KG1 (cell line): ENCODE results near the gene WNT11.

ENCODE experiments used
- DNase-seq: peaks from one replicate; lab custom pipeline; 2025; lab: John Stamatoyannopoulos, UW

WNT11 gene

DNA sequence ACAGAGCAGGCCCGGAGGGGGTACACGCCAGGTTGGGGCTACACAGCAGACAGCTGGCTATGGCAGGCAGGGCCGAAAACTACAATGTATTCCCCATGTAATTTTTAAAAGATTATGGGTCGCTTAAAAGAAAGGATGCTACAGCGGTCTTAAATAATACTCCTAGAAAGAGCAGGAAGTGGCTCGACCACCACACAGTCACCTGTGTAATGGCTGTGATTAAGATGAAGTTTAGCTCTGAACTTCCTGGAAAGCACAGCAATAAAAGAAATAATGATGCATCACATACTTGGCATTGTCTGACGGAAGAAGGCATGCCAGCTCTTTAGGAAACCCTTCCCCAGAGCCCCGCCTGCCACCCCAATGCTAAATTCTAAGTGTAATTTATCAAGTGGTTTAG, 32.6 kb downstream of the WNT11 start:
- no peak for DNase-seq

DNA sequence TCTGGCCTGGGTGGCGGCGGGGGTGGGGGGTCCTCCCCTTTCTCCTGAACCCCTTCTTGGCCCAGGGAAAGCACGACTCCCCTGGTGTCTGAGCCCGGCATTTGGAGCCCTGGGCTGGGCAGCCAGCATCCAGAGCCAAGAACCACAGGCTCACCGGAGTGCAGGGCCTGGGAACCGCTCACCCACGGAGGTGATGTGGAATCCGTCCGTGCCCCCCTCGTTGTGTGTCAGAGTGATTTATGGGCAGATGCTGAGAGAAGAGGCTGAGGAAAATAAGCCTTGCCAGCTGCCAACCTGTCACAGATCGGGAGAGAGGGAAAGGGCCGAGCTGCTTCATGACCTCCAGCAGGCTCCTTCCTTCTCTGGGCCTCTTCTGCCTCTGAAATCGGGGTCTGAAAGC, 33.7 kb downstream of the WNT11 start:
- no peak for DNase-seq

DNA sequence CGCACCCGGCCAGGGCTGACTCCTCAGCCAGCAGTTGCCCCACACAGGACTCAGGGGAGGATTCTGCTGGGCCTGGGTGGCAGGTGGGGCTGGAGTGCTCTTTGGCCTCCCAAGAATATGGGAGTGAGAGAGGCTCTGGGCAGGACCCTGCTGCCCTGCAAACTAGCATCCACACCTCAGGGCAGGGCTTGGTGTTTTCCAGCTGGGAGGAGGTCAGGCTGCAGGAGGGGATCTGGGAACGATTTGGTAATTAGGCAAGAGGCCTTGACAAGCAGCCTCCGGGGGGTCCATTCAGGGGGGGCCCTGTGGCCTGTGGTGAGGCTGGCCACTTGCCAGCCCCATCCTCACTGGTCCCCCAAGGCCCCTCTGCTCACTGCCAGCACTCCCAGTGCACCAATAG, 35.8 kb downstream of the WNT11 start:
- no peak for DNase-seq

DNA sequence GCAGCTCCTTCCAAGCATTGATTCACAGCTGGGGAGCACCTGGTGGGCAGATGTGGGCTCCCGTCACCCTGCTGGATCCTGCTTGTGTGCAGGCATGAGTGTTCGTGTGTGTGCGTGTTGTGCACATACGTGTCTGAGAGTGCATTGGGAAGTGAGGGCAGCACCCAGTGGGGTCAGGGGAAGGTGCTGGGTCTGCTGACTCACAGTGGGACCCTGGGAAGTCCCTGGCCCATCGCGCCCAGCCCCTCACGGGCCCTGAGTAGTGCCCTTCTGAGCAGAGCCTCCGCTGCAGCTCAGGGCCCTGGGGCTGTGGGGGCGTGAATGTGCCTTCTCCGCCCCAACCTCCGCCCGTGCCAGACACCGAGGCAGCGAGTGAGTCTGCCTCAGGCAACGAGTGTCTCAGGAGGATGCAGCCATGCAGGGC, 36.8 kb downstream of the WNT11 start:
- no peak for DNase-seq

DNA sequence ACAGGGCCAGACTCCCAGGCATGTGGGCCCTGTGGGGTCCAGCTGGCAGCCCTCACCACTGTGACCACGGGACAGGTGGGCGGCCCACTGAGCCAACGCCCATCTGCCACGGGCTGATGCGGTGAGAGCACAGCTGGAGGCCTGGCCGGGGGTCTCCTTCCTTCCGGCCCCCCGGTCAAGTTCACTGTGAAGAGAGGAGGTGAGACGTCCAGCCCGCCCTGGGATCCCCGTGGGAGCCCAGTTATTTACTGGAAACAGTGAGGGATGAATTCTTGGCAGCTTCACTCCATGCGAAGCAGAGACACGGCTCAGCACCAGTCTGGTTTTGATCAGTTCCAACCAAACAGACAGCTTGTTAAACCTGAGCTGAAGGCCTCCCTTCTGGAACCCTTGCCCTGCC, 38.7 kb downstream of the WNT11 start:
- DNase-seq, result no peak

DNA sequence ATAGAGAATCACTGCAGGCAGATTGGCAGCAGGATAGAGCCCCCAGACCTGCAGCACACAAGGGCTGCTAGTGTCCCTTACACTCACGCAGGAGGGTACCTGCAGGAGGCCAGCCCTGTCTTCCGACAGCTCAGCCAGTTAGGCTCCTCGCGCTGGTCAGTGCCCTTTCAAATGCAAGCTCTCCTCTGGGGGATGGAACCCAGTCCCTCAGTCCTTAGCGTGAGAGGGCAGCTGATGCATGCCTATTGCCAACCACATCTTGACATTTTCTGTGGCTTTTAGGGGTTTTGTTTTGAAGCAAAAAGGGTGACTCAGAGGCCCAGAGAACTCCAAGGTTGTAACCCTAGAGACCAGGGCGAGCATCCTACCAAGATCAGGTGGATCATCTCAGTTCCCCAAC, 40.0 kb downstream of the WNT11 start:
- no peak for DNase-seq

DNA sequence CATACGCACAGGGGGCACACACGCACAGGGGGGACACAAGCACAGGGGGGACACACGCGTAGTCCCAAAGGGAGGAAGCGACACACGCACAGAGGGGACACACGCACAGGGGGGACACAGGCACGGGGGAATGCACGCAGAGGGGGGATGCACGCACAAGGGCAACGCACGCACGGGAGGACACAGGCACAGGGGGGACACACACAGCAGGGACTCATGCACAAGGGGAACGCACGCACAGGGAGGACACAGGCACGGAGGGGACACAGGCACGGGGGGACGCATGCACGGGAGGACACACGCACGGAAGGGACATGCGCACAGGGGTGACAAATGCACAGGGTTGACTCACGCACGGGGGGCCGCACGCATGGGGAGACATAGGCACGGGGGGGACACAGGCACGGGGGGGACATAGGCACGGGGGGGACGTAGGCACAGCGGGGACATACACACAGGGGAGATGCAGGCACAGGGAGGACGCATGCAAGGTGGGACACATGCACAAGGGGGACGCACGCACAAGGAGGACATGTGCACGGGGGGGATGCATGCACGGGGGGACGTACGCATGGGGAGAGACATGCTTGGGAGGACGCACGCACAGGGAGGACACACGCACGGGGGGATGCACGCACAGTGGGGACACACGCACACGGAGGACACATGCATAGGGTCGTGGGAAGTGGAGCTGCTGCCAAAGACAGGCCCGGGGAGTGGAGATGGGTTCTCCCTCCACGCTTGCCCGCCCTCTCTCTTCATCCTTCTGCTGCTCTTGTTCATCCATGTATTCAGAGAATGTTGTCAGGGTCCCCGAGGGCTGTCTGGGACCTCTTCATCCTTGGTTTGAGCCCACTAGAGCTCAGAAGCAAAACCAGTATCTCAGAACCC, 41.2 kb downstream of the WNT11 start:
- DNase-seq, result no peak

DNA sequence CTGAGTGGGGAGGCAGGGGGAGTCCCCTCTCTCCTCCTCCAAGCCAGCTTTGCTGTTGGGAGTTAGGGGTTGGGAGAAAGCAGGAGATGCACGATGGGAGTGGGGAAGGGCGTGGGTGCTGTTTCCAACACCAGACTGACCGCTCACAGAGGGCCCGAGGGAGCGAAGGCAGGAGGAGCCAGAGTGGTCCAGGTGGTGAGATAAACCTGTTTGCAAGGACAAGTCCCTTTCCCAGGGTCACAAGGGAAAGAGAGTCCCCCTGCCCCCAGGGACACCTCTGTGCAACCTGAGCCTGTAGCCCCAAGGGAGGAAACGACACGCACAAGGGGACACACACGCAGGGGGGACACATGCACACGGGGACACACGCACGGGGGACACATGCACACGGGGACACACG, 42.2 kb downstream of the WNT11 start:
- DNase-seq, result no peak

DNA sequence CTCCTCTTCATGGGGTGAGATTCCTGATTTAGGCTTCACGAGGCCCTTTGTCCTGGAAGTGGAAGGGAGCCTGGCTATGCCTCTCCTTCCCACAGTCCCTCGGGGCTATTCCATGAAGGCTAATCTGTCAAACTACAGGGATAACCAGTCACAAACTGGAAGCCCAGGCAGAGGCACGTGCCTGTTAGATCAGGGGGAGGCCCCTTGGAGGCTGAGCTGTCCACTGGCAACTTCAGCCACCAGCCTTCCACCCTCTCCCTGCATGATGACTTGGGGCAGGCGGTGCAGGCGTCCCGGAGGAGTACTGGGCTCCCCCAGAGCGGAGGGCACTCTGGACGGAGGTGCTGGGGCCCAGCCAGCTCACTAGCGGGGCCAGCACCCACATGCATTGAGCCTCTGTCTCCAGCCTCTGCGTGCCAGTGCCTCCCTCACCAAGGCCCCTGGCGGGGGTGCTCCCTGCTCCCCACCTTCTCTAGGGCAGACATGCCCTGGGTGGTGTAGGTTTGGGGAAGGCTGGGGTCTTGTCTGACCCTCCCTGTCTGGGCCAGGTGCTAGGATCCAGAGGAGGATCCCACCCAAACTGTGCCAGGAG, 42.9 kb downstream of the WNT11 start:
- DNase-seq, result no peak

DNA sequence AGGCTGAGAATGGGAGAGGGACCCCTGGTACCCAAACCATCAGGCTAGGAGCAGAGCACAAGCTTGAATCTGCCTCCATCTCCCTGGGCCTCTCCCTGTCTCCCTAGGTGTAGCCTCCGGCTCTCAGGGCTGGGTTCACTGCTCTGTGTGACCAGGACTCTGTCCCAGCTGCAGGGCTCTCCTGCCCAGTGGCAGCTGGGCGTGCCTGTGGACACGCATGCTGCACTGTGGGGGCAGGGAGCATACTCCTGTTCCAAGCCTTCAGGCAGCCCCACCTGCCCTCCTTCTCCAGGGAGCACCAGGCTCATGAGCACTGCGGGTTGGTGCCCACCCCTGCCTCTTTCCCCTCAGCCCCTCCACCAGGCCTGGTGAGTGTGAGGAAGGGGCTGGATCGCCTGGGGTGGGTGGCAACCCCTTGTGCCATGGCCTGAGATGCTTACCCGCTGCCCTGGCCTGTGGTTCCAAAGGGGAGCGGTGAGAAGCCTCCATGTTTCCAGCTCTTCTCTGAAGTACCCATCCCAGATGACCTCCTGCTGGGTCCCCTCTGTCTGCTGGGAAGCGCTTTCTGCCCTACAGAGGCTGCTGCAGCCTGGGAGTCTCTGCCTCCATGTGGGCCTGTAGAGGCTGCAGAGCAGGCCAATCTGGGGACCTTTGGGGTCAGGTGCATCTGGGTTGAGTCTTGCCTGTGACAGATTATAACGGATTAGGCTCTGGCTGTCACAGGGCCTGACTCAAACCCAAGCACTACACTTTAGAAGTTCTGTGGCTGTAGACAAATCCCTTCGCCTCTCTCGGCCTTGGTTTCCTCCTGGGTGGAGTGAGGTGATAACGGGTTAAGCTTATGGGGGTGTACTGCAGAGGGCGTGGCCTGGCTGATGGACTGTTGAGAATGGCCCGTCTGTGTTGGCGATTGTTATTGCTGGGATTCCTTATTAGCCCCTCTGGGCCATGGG, 43.7 kb downstream of the WNT11 start:
- no peak for DNase-seq

DNA sequence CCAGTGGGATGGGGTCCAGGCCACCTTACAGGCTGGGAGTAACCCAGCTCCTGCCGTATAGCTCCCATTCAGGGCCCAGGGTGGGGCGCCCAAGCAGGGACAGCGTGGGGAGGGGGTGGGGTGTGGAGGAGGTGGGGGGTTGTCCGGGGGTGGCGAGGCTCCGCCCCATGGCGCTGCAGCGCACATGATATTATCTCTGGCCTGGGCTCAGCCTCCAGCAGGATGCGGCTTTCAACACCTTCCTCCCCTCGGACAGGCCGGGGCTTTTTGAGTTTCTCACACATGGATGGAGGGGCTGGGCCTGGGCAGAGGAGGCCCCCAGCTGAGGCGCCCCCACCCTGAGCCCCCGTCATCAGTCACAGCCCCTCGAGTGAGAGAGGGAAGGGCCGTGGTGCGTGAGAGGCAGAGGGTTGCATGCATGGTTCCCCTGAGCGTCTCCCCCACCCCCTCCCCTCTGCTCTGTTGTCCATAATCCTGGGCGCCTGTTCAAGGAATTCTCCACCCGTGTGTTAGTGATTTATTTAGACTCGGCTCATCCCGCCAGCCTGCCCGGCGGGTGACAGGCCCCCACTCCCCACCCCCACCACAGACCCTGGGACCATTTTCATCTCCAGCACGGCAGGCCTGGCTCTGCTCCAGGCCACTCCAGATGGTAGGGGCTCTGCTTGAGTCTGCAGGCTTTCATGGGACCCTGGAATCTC, 44.9 kb downstream of the WNT11 start:
- no peak for DNase-seq

DNA sequence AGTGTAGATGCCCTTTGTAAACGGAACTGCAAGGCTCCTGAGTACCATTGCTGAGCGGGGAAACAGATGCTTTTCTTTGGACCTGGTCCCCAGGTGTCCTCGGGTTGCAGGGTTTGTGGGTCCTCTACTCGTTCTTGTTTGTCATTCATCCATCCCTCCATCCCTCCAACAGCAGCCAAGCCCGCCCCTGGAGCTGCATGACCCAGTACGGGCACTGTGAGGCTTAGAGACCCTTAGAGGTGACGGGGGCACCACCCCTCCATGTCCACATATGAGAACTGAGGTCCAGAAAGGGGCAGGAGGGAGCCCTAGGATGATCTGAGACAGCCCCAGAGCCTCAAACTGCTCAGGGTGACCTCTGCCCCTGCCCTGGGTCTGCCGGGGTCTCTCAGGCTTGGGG, 45.4 kb downstream of the WNT11 start:
- no peak for DNase-seq

DNA sequence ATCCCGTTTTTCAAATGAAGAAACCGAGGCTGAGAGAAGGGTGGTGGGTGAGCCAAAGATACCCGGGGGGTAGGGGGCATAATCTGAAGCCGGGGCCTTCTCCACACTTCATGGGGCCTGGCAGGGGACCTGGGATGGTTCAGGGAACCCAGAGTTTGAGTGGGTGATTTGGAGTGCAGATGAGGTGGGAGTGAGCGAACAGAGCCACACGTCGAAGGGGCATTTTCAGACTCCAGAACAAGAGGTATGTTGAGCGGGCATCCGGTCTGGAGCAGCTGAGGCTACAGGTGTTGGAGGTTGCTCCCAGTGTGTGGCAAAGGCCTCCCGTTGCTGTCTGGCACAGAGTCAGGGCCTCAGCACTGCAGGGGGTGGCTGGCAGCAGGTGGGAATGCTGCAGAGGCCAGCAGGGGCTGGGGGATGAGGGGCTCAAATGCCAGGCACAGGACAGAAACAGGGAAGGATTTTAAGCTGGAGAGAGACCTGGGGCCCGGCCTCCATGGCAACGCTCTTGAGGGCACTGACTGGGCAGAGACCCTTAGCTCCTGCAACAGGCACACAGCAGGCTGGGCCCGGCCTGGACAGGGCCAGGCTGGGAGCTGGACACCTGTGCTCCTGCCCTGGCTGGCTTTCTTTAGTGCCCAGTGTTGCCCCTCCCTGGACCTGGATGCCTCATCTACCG, 46.2 kb downstream of the WNT11 start:
- DNase-seq, result no peak

DNA sequence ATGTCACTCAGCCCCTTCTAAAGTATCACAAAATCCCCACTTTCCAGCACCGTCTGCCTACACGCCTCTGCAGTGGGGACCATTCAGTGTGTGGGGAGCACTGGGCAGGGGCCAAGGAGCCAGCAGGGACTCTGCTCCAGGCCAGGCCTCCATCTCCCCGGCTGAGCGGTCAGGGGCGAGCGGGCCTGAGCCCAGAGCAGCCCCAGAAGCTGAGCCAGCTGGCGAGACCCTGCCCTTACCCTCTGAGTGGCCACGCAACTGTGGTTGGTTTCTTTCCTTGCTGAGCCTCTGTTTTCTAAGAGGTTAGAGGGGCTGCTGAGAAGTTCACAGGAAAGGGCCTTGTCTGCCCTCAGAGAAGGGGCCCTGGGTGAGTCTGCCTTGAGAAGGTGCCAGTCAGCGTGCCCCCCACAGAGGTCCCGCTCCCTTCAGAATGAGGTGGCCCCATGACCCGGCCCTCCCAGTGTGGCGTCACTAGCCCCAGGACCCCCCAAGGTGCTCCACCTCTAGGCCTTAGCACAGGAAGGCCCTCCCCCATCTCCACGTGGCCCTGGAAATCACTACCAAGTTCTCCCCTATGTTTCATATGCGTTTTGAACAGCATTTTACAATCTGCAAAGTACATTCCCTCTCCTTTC, 46.9 kb downstream of the WNT11 start:
- DNase-seq, result no peak

DNA sequence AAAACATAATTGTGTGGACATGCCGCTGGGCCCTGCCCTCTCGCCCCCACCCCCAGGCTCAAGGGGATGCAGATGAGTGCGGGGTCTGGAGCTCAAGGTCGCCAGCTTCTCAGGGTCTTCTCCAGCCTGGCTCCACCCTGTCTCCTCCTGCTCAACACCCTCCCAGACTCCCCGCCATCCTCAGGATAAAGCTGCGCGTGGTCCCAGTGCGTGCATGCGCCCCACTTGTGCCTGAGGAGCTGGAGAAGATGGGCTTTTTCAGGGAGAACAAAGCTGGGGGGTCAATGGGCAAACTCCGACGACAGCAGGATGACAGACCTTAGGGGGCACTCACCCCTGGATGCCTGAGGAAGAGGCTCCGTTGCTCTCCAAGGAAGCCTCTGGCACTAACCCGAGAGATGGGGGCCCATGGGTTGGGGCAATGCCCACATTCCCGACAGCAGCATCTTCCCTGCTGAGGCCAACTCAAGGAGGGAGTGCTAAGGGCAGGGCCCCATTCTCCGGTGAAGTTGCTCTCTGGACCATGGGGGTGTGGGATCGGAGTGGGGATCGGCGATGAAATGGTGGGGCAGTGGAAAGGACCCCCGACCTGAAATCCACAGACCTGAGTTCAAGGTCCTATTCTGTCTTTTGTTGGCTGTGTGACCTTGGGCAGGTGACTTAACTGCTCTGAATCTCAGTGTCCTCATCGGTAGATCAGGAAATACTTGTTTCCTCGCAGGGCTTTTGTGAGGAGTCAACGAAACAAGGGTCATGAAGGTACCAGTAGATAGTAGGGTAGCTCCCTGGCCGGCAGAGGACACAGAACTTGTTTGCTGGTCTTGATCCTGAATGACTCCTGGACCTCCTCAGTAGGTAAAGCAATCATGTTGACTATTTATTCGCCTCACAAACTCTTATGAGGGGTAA, 47.7 kb downstream of the WNT11 start:
- no peak for DNase-seq

DNA sequence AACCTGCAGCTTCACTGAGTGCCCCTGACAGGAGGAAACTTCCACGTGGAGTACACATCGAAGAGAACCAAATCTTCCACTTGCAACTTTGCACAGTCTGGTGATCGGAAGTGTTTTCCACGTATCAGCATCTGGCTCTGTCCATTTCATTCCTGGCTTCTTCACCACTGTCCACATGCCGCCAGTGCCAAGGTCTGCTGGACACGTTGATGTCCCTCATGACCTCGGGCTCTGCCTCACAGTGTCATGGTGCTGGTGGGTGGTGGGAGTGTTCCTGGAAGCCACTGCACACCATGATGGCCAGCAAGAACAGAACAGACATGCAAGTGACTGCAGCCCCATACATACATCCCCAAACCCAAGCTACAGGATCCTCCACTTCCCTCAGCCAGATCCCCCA, 48.4 kb downstream of the WNT11 start:
- DNase-seq, result no peak

DNA sequence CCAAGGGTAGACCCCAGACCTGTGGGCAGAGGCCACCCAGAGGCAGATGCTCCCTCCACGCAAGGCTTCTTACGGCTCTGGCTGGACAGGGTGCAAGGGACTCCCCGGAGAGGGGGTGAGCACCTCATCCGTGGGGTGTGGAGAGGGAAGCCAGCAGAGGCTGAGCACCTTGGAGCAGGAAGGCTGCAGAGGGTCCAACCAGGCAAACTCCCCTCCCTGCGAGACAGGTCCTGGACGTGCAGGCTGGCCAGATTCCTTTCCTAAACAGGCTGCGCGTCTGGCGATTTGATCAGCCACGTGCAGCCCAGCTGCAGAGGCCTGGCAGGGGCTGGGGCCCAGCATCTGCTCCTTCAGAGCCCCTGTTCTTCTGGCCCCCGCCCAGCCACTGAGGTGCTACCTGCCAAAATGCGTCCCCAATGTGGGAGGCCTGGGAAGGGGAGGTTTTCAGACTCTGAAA, 49.3 kb downstream of the WNT11 start:
- DNase-seq, result no peak

DNA sequence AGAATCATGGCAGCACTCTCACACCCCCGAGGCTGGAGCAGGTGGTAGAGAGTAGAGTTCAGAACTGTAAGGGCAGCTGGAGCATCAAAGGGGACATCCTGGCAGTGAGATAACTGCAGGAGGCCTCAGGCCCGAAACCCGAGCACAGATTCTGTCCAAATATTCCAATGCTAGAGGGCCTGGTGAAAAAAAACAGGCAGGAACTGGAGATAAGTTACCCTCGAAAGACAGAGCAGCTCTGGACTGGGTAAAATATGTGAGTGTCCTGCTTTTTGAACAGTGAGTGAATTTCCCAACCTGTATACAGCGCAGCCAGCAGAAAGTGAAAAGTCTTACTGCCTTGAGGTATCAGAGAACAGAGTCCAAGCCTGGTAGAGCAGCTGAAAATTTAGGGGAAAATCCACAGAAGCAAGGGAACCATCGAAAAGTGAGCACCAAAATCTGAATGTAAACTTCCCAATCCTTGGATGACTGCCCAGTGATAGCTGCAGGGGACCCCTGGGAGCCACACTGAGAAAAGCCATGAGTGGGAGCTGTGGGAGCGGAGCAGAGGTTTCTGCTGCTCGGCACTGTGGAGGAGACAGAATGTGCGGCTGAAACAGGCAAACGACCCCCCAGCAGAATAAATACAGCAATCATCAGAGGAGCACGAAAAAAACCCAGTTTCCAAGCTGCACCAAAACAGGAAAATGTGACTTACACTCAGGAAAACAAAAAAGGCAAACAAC, 50.6 kb downstream of the WNT11 start:
- DNase-seq, result no peak

DNA sequence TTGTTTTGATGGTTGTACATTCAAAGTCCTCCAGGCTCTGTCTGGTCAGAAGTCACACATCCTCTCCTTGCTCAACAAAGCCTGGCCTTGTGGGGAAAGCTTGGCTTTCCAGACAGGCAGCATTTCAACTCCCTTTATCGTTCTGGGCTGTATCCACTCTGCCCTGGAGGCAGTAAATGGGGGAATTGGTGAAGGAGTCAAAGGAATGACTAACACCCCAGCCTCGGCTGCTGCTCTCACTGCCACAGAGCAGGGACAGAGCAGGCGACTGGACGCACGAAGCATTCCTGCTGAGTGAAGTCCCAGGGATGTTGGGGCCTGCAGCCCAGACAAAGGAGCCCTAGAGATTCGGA, 52.8 kb downstream of the WNT11 start:
- no peak for DNase-seq
